ENCODE data around the gene NRAP.

GRCh38 chr10:113618338-113618737 lies 45.5 kb downstream of the NRAP start:
- TF ChIP-seq EZH2 (IDR thresholded peaks at IDR 0.05; ENCODE audit: borderline replicate concordance, low read length) (no peak), CTCF (conservative IDR thresholded peaks at IDR 0.05 in 1 of 2, IDR thresholded peaks at IDR 0.05 in 1 of 2; ENCODE audit: extremely low read depth in 1 of 2, insufficient read depth in 1 of 2, low read depth in 1 of 2, low read length in 2 of 2) (no peak)
